ENCODE results near the gene GOLGA6L2.
A peak's percentile ranks its signal among the peaks of the same experiment; 100 is the strongest.

The GOLGA6L2 gene

DNA sequence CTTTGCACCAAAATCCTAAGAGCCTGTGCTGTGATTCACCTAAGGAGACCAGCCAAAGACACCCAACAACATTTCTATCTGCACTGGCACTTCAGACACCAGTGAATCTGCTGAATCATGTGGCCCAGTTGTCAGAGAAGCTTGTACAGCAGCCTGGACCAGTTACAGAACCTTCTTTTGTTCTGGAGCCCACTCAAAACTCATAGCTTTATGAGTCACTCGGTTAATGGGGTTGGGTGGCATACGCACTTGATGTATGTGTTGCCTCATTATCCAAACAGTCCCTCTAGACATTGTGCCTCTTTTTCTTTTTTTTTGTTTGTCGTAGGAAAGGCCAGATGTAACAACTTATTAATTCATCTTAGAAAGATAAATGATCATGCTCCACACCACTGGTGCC, 25.6 kb upstream of the GOLGA6L2 start:
- no peaks in the 10 kb centered on the region for H3K27me3 Mint-ChIP-seq (ENCODE audit: low read depth)
- no peaks in the 10 kb centered on the region for H3K9me3 Mint-ChIP-seq
- no peak overlapping the region for H3K27ac Mint-ChIP-seq
- TF ChIP-seq, protein P1, sequence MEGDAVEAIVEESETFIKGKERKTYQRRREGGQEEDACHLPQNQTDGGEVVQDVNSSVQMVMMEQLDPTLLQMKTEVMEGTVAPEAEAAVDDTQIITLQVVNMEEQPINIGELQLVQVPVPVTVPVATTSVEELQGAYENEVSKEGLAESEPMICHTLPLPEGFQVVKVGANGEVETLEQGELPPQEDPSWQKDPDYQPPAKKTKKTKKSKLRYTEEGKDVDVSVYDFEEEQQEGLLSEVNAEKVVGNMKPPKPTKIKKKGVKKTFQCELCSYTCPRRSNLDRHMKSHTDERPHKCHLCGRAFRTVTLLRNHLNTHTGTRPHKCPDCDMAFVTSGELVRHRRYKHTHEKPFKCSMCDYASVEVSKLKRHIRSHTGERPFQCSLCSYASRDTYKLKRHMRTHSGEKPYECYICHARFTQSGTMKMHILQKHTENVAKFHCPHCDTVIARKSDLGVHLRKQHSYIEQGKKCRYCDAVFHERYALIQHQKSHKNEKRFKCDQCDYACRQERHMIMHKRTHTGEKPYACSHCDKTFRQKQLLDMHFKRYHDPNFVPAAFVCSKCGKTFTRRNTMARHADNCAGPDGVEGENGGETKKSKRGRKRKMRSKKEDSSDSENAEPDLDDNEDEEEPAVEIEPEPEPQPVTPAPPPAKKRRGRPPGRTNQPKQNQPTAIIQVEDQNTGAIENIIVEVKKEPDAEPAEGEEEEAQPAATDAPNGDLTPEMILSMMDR (IDR thresholded peaks at IDR 0.05; ENCODE audit: unreplicated experiment in 3 of 3) = no peak
- no peak overlapping the region for H3K4me3 Mint-ChIP-seq
- H3K36me3 Mint-ChIP-seq (ENCODE audit: low read depth) = no peaks in the 10 kb centered on the region
- H3K4me1 Mint-ChIP-seq = no peaks in the 10 kb centered on the region

DNA sequence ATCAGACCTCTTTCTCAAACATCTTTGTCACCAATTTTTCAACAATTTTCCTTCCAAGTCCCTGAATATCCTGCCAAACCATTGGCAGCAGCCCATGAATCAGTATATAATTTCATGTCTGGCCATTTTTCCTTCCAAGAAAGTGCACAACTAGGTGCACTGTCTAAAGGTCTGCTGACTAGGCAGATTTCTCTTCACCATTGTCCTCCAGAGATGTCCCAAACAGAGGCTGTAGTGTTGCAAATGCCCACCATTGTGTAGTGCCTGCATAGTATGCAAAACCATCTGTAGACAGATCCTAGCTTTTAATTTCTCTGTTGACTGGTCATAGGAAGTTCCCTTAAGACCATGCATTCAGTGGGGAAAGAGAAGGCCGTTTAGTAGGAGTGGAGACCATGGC, 25.0 kb upstream of the GOLGA6L2 start:
- H3K9me3 Mint-ChIP-seq = no peaks in the 10 kb centered on the region
- no peaks in the 10 kb centered on the region for H3K4me1 Mint-ChIP-seq

DNA sequence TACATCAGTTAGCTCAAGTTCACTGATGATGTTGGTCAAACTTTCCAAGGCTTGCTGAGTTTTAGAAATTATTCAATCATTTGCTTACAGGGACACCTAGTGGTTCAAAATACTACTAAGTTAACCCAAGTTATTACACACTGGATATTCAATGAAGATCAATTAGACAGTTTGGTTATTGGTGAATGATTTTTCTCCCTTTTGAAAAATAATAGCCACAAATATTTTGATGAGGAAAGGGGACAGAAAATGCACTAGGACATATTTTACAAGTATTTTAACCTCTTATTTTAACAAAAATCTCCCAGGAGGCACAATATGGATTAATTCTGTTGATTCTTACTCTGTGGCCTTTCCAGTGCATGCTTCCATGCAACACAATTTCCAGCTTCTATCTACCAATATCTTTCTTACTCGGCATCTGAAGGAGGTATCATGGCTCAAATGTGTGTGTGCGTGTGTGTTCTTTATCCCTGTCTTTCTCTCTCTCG, 20.1 kb upstream of the GOLGA6L2 start:
- H3K4me3 Mint-ChIP-seq = no peak overlapping the region
- no peaks in the 10 kb centered on the region for H3K4me1 Mint-ChIP-seq
- peaks cover 6% of the 10 kb centered on the region for H3K9me3 Mint-ChIP-seq
- no peaks in the 10 kb centered on the region for H3K27me3 Mint-ChIP-seq (ENCODE audit: low read depth)
- TF ChIP-seq, protein P1 (IDR thresholded peaks at IDR 0.05; ENCODE audit: unreplicated experiment in 3 of 3) = peak in 2 of 3 experiments; percentile 26 to 29
- H3K36me3 Mint-ChIP-seq (ENCODE audit: low read depth) = no peaks in the 10 kb centered on the region
- no peak overlapping the region for H3K27ac Mint-ChIP-seq

More for the DNA sequence above, 25.0 kb upstream of the GOLGA6L2 start:
- H3K36me3 Mint-ChIP-seq (ENCODE audit: low read depth) = no peaks in the 10 kb centered on the region
- TF ChIP-seq, protein P1 (IDR thresholded peaks at IDR 0.05; ENCODE audit: unreplicated experiment in 3 of 3) = no peak
- H3K4me3 Mint-ChIP-seq = no peak overlapping the region
- H3K27ac Mint-ChIP-seq = no peak overlapping the region
- no peaks in the 10 kb centered on the region for H3K27me3 Mint-ChIP-seq (ENCODE audit: low read depth)

DNA sequence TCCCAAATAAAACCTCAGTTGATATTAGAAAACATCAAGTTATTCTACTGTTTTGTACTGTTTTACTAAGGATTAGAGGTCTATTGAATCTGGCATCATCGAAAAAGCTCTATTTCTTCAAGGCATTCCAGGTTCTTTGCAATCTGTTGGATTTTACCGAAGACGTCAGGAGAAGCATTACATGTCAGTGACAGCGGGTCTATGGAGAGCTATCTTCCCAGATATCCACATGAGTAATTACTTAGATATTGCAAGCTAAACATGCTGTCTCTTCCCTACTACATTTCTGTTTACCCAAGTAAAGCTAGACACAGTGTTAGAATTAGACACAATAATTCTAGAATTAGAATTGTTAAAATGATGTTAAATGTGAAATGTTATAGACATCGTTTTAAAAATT, 10.8 kb upstream of the GOLGA6L2 start:
- Mint-ChIP-seq H3K27ac (no peak overlapping the region), H3K4me3 (no peak overlapping the region), H3K27me3 (ENCODE audit: low read depth) (no peaks in the 10 kb centered on the region), H3K36me3 (ENCODE audit: low read depth) (no peaks in the 10 kb centered on the region), H3K4me1 (no peaks in the 10 kb centered on the region), H3K9me3 (peaks cover 5% of the 10 kb centered on the region)
- TF ChIP-seq, protein P1 (IDR thresholded peaks at IDR 0.05; ENCODE audit: unreplicated experiment in 3 of 3) = no peak

DNA sequence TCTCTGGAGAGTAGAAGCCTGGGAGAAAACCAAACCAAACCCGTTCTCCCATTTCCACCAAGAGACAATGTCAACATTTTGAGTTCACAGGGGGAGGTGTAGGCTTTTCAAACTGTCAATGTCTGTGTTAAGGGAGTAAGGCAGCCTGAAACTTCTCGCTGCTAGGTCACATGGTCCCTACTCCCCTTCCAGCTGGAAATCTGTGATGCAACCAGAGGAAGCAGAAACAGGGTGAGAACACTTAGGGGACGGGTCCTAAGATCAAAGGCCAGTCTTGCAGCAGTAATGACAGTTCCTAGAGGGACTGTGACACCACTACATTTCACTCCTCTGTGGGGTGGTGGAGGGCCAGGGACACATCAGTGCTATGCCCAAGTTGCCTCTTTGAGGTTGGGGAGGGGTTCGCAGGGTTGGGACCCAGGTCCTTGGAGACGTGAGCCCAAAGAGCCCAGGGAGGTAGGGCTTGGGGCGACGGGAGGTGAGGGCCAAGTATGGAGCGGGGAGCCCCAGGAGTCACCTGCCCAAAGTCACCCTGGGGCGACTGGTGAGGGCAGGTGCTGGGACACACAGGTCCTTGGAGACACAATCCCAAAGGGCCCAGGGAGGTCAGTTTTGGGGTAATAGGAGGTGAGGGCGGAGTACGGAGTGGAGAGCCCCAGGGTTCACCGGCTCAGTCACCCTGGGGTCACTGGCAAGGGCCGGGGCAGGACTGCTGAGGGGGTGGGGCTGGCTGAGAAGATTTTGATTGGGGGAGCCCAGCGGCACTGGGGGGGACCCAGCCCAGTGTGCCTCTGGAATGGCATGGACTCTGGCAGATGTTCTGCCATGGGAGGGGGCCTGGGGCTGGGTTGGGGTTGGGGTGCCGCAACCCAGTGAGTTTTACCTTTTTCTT, 582 bp downstream of the GOLGA6L2 start:
- Mint-ChIP-seq H3K27ac (no peak overlapping the region), H3K36me3 (ENCODE audit: low read depth) (no peaks in the 10 kb centered on the region), H3K4me1 (no peaks in the 10 kb centered on the region), H3K4me3 (no peak overlapping the region), H3K9me3 (peaks cover 10% of the 10 kb centered on the region), H3K27me3 (ENCODE audit: low read depth) (no peaks in the 10 kb centered on the region)
- TF ChIP-seq, protein P1 (IDR thresholded peaks at IDR 0.05; ENCODE audit: unreplicated experiment in 3 of 3) = no peak

DNA sequence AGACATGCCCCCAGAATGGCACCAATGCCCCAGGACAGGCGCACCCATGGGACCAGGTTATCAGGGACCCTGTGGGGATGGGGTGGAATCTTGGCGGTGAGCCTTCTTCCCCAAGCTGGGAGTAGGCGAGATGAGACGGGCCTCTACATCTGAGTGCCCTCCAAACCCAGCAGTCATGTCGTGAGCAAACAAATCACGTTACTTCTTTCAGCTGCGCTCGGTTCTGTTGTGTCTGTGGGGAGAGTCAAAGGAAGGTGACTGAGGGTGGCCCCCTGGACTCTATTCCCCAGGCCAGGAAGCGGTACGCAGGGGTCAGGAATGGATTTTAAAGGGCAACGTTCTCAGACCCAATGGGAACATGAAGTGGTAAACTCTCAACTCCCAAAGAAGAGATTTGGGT, 2.8 kb downstream of the GOLGA6L2 start:
- Mint-ChIP-seq H3K4me1 (no peaks in the 10 kb centered on the region), H3K27ac (no peak overlapping the region), H3K9me3 (peaks cover 10% of the 10 kb centered on the region), H3K4me3 (no peak overlapping the region), H3K36me3 (ENCODE audit: low read depth) (no peaks in the 10 kb centered on the region), H3K27me3 (ENCODE audit: low read depth) (no peaks in the 10 kb centered on the region)
- TF ChIP-seq, protein P1 (IDR thresholded peaks at IDR 0.05; ENCODE audit: unreplicated experiment in 3 of 3) = no peak
